HG02759 (cell line): Measurements from ENCODE around the gene FRS2.
"Not testable (repeated sequence)": the region's sequence is repeated elsewhere in the genome, so short reads cannot be mapped to it uniquely, and the experiment has no call there.

Experiments
- ATAC-seq: cut with Tn5 transposase; IDR thresholded peaks from one replicate; pipeline ENCODE4 v1.9.1; 2021; ENCODE audit warnings: mild to moderate bottlenecking, moderate library complexity; ENCODE audit not compliant: unreplicated experiment

Gene FRS2

GRCh38 chr12:69570545-69571399 is 100.6 kb downstream of the FRS2 start:
- ATAC-seq: peak; percentile 75

- ATAC-seq: no peak
Observed at GRCh38 chr12:69575346-69575745, 105.2 kb downstream of the FRS2 start.

GRCh38 chr12:69578283-69578682 is 108.1 kb downstream of the FRS2 start:
- no peak for ATAC-seq

GRCh38 chr12:69579029-69579428 is 108.8 kb downstream of the FRS2 start:
- peak; percentile 47 for ATAC-seq

GRCh38 chr12:69580074-69580473 is 109.9 kb downstream of the FRS2 start:
- ATAC-seq: no peak

- ATAC-seq: no peak
Observed at GRCh38 chr12:69583203-69583602, 113.0 kb downstream of the FRS2 start.

GRCh38 chr12:69585189-69586062 is 115.2 kb downstream of the FRS2 start, which contains the start of gene CCT2:
CCT2 (plus strand) TSS chr12:69585459; CDS start chr12:69585522, 63 bp downstream.
- ATAC-seq: peak; percentile 97

GRCh38 chr12:69588527-69588926 is 118.3 kb downstream of the FRS2 start:
- ATAC-seq: no peak

GRCh38 chr12:69589082-69589481 is 118.9 kb downstream of the FRS2 start:
- no peak for ATAC-seq

- ATAC-seq: no peak
Observed at GRCh38 chr12:69595689-69596088, 125.5 kb downstream of the FRS2 start.

- ATAC-seq: no peak
Observed at GRCh38 chr12:69598174-69598753, 128.1 kb downstream of the FRS2 start.

GRCh38 chr12:69600804-69601203 is 130.6 kb downstream of the FRS2 start:
- no peak for ATAC-seq

GRCh38 chr12:69601962-69602685 is 131.9 kb downstream of the FRS2 start:
- no peak for ATAC-seq

GRCh38 chr12:69602954-69603353 is 132.8 kb downstream of the FRS2 start:
- no peak for ATAC-seq

GRCh38 chr12:69603556-69603955 is 133.4 kb downstream of the FRS2 start:
- ATAC-seq: not testable (repeated sequence)

GRCh38 chr12:69604275-69604674 is 134.1 kb downstream of the FRS2 start:
- ATAC-seq: not testable (repeated sequence)

- ATAC-seq: no peak
Observed at GRCh38 chr12:69608114-69608513, 137.9 kb downstream of the FRS2 start.

GRCh38 chr12:69610126-69610525 is 139.9 kb downstream of the FRS2 start:
- ATAC-seq: no peak

- no peak for ATAC-seq
Observed at GRCh38 chr12:69610729-69611128, 140.5 kb downstream of the FRS2 start, which contains the start of gene LRRC10. LRRC10 (minus strand) TSS chr12:69610907; CDS start chr12:69610838, 69 bp downstream.

- no peak for ATAC-seq
Observed at GRCh38 chr12:69613351-69613750, 143.2 kb downstream of the FRS2 start.
